GM12801 (cell line): ENCODE data around the gene RAD23B.

Source experiments
- CTCF ChIP-seq: IDR thresholded peaks from one replicate; pipeline ENCODE4 v1.5.1; 2011; ENCODE audit warnings: control low read depth; ENCODE audit not compliant: insufficient read length; ENCODE audit errors: extremely low read depth

Gene RAD23B

GRCh38 chr9:107270082-107270481 lies 13.0 kb upstream of the RAD23B start:
- no peak for TF ChIP-seq CTCF

GRCh38 chr9:107270580-107270979 lies 12.5 kb upstream of the RAD23B start:
- TF ChIP-seq CTCF, result no peak

- no peak for TF ChIP-seq CTCF
Measured at GRCh38 chr9:107273634-107274033, 9.4 kb upstream of the RAD23B start.

- no peak for TF ChIP-seq CTCF
Measured at GRCh38 chr9:107274096-107274495, 9.0 kb upstream of the RAD23B start.

GRCh38 chr9:107274953-107275422 lies 8.1 kb upstream of the RAD23B start:
- no peak for TF ChIP-seq CTCF

- no peak for TF ChIP-seq CTCF
Measured at GRCh38 chr9:107275530-107275929, 7.5 kb upstream of the RAD23B start.

GRCh38 chr9:107276966-107277710 lies 5.9 kb upstream of the RAD23B start:
- TF ChIP-seq CTCF, result no peak

GRCh38 chr9:107277801-107278200 lies 5.3 kb upstream of the RAD23B start:
- no peak for TF ChIP-seq CTCF
